ENCODE data around the gene DCST2. TPM values are rescaled to one million over a fixed set of nuclear protein-coding genes. Genes with fewer than 3 reads are reported as not detected.

The DCST2 gene
- total and polyA plus RNA-seq, 9 of the 15 experiments (the other 6 are each of a cell fraction or from before 2014, with no cell fraction given): 0.09 to 0.49 (median 0.11) TPM; not detected in 3

GRCh38 chr1:155000726-155001424 is 32.7 kb downstream of the DCST2 start (continued):
- TF ChIP-seq USF1 (CRISPR knock-in tag; IDR thresholded peaks at IDR 0.05): 0 out of 2 replicates have a peak, but pooled peaks have one; percentile 40
- 0 out of 2 replicates have a peak, but pooled peaks have one; percentile 68 for TF ChIP-seq ZNF76 (CRISPR knock-in tag; IDR thresholded peaks at IDR 0.05; ENCODE audit: borderline replicate concordance)
- TF ChIP-seq RFX5 (IDR thresholded peaks at IDR 0.05; ENCODE audit: low read depth, low read length): peak; percentile 48; the same call in 1 of the 2 replicates
- TF ChIP-seq FOXA1 (IDR thresholded peaks at IDR 0.05; ENCODE audit: borderline replicate concordance): no peak
- no peak for TF ChIP-seq ZKSCAN8 (CRISPR knock-in tag; IDR thresholded peaks at IDR 0.05)
- peak; percentile 69 for TF ChIP-seq MAX (CRISPR knock-in tag; IDR thresholded peaks at IDR 0.05)
- TF ChIP-seq SIRT6 (IDR thresholded peaks at IDR 0.05; ENCODE audit: low read depth, low read length): no peak
- peak; percentile 77 for TF ChIP-seq GATAD2A (IDR thresholded peaks at IDR 0.05)
- TF ChIP-seq JUNB (CRISPR knock-in tag; conservative IDR thresholded peaks at IDR 0.05): peak; percentile 58
- no peak for TF ChIP-seq HDGF (IDR thresholded peaks at IDR 0.05)
- peak; percentile 75 for TF ChIP-seq PHF21A (IDR thresholded peaks at IDR 0.05; ENCODE audit: borderline replicate concordance, low read depth)
- TF ChIP-seq POLR2H (tag; IDR thresholded peaks at IDR 0.05; ENCODE audit: low read depth): peak; percentile 49
- TF ChIP-seq NBN (IDR thresholded peaks at IDR 0.05; ENCODE audit: low read depth): peak; percentile 97
- TF ChIP-seq MYNN (IDR thresholded peaks at IDR 0.05): no peak
- no peak for TF ChIP-seq MYNN (CRISPR knock-in tag; IDR thresholded peaks at IDR 0.05)
- TF ChIP-seq ZBTB11 (CRISPR knock-in tag; IDR thresholded peaks at IDR 0.05): peak in 1 of 3 experiments; percentile 49; a peak in 1 of 6 replicates
- peak; percentile 57 for TF ChIP-seq EP300 (IDR thresholded peaks at IDR 0.05; ENCODE audit: low read length)
- TF ChIP-seq, protein P1, sequence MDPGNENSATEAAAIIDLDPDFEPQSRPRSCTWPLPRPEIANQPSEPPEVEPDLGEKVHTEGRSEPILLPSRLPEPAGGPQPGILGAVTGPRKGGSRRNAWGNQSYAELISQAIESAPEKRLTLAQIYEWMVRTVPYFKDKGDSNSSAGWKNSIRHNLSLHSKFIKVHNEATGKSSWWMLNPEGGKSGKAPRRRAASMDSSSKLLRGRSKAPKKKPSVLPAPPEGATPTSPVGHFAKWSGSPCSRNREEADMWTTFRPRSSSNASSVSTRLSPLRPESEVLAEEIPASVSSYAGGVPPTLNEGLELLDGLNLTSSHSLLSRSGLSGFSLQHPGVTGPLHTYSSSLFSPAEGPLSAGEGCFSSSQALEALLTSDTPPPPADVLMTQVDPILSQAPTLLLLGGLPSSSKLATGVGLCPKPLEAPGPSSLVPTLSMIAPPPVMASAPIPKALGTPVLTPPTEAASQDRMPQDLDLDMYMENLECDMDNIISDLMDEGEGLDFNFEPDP (CRISPR knock-in tag; IDR thresholded peaks at IDR 0.05): no peak
- TF ChIP-seq FOSL1 (tag; conservative IDR thresholded peaks at IDR 0.05): peak; percentile 96
- no peak for TF ChIP-seq GTF3C2 (IDR thresholded peaks at IDR 0.05; ENCODE audit: borderline replicate concordance, extremely low read depth, insufficient read length)

Data from K562 (cell line).